GM19099 (cell line): ENCODE data around the gene XAB2.

ENCODE experiments used
- POLR2A ChIP-seq: IDR thresholded peaks from 3 replicates; pipeline ENCODE4 v1.6.1; 2011; ENCODE audit warnings: low read depth; ENCODE audit not compliant: insufficient read length; ENCODE audit errors: extremely low read depth

XAB2 gene

DNA sequence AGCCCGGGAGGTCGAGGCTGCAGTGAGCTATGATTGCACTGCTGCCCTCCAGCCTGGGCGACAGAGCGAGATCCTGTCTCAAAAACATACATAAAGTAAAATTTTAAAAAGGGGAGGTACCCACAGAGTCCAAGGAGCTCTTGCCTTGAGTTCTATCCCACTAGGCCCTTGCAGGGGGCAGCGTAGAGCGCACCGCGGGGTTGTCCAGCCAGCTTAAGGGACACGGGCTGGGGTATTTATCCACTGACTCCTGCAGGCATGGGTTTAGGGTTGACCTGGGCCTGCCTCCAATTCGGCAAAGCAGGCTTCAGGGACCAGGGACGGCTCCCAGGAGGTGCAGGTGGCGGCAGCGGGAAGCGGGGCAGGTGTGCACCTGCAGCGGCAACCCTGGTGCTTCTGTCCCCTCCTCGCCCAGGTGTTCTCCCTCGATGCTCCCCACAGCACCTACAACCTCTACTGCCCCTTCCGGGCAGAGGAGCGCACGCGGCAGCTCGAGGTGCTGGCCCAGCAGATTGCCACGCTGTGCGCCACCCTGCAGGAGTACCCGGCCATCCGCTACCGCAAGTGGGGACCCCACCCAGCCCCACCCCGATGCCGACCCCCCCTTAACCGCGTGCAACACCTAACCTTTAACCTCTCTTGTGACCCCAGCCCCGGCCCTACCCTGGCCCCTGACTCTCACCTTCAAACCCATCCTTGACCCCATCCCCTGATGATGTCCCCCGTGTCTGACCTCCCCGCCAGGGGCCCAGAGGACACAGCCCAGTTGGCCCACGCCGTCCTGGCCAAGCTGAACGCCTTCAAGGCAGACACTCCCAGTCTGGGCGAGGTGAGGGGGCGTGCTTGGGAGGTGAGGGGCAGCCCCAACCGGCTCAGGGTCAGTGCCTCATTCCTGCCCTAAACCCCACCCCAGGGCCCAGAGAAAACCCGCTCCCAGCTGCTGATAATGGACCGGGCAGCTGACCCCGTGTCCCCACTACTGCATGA, 12.2 kb upstream of the XAB2 start:
- TF ChIP-seq POLR2A = no peak

DNA sequence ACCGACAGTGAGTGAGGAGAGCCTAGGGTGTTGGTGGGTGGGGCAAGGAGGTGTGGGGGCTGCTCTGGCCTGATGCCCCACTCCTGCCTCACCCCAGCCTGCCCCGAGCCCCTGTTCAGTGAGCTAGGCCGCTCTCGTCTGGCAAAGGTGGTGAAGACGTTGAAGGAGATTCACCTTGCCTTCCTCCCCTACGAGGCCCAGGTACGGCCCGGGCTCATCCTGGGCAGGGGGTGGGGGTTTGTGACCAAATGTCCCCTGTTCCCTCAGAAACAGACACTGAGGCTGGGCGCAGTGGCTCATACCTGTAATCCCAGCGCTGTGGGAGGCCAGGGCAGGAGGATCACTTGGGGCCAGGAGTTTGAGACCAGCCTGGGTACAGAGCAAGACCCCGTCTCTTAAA, 11.5 kb upstream of the XAB2 start:
- TF ChIP-seq POLR2A = no peak

- no peak for TF ChIP-seq POLR2A
These were observed 10.6 kb upstream of the XAB2 start for GRCh38 chr19:7639863-7640348.

DNA sequence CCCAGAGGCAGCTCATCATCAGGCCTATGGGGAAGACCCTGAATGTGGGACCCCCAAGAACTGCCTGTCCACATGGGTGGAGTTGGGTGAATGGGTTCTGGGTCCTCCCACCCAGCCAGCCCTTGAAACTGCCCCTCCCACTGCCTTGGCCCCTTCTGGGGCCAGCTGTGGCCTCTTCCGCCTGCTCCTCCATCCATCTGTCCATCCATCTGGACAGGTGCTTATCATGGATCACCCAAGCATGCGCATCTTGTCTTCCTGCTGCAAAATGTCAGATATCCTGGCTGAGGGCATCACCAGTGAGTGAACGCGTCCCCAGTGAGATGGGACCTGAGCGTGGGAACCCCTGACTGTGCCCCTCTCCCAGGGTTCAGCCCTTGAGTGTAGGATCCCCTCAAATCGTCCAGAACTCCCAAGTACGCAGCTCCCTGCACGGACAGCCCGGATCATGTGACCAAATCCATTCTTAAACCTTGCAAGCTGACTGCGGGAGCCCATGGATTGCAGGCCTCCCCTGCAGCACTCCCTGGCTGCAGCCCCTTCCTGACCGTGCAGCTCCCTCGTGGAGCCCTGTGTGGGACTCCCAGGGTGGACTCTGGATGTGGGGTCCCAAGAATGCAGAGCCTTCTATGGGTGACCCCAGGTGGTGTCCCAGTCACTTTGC, 9.6 kb upstream of the XAB2 start:
- no peak for TF ChIP-seq POLR2A

- TF ChIP-seq POLR2A = no peak
These were observed 8.3 kb upstream of the XAB2 start for GRCh38 chr19:7637374-7638256.

GRCh38 chr19:7636691-7637373, 7.5 kb upstream of the XAB2 start, which contains the start of gene STXBP2:
STXBP2 (plus strand) TSS chr19:7637110; CDS start chr19:7637150, 40 bp downstream.
- TF ChIP-seq POLR2A = peak; percentile 93

- no peak for TF ChIP-seq POLR2A
These were observed 7.0 kb upstream of the XAB2 start for GRCh38 chr19:7636317-7636690.

DNA sequence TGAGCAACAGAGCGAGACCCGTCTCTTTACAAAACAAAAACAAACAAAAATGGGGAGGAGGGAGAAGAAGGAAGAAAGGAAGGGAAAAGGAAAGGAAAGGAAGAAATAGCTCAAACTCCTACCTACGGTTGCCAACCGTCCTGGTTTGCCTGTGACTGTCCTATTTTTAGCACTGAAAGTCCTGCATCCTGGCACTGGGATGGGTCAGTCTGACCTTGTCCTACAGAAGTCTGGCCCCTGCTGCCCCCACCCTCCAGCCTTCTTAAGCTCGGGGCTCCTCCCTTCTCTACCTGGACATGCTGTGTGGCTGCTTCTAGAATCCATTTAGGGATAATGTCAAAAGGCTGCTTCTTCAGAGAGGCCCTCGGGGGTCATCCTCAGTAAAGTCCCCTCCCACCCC, 6.3 kb upstream of the XAB2 start:
- no peak for TF ChIP-seq POLR2A

GRCh38 chr19:7633698-7634097, 4.4 kb upstream of the XAB2 start, which contains the start of gene PCP2:
PCP2 (minus strand) TSS chr19:7633719; CDS start chr19:7633457, 262 bp downstream.
- TF ChIP-seq POLR2A = no peak

DNA sequence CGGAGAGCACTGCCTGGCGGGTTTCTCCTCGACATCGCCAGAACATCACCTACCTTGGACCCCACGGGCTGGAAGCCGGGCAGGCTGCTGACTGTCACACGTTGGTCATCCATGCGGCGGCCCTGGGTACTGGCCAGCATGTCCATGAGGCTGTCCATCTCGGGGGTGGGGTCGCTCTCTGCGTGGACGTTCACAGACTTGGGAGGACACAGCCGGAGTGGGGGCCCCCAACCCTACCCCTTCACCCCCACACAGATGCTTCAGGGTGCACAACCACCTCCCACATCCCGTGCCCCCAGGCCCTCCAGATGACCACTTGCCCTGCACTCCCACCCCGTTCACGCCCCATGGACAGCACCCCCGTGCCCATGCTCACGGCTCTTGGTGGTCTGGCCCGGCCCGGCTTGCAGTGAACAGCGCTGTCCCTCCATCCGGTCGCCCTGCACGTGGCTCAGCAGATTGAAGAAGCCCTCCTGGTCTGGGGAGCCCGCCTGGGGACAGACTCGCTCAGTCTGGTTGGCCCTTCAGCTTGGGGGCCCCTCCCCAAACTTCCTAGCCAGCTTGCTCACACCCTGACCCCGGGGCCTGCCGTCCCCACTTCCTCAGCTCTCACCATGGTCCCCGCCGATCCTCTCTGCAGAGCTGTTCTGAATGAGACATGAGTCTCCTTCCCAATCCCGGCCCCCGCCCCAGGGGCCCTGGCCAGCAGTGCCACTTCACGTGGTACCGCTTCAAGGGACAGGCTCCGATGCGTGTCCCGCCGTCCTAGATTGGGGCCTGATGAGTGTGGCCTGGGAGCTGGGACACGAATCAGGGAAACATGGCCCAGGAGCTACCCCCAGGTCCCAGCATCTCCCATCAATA, 3.2 kb upstream of the XAB2 start:
- TF ChIP-seq POLR2A = no peak

GRCh38 chr19:7631577-7631976, 2.2 kb upstream of the XAB2 start:
- no peak for TF ChIP-seq POLR2A

DNA sequence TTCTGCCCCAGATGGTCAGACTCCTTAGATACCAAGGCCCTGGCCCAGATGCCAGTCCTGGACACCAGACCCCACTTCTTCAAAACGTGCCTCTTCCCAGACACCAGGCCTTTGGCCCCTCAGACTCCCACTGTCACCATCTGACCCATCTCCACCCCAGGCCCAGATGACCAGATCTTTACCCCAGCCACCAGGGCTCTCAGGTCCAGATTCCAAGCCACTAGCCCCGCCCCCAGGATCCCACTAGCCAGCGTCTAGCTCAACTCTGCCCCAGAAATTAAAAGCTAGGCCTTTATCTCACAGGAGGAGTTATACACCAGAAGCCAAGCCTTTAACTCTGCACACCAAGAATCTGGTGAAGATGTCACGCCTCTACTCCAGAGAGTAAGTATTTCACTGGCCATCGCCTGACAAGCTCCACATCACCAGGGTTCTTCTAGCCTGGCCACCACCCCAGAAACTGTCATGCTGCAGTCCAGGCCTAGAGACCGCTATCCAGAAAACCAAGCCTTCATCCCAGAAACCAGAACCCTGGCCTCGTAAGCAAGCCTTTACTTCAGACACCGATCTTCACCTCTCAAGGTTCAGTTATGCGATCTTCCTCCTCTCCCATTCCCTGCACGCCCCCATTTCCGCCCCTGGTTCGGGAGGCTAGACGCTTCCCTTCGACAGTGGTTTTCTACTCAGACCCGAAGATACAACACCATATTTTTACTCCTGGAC, 595 bp downstream of the XAB2 start:
- TF ChIP-seq POLR2A = no peak

DNA sequence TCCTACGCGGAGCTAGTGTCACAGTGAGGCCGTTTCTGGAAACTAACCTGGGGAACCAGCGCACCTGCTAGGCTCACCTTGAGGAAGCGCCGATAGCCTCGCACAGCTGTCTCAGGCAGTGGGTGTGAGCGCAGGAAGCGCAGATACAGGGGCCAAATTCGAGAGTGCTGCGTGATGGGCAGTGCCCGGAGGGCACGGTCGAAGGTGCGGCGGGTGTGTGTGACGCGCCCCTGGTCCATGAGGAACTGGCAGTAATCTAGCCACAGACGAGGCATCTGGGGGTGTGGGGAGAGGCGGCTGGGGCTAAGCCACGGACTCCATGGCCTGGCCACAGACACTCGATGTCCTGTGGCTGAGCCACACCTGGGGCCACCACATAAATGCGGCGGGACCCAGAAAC, 2.2 kb downstream of the XAB2 start:
- TF ChIP-seq POLR2A = no peak
